Measurements from ENCODE around the gene DDX5. TPM values are rescaled to one million over a fixed set of nuclear protein-coding genes. Genes with fewer than 3 reads are reported as not detected.
A peak's percentile ranks its signal among the peaks of the same experiment; 100 is the strongest.

DDX5 gene
- polyA plus RNA-seq, 1 of the 3 experiments (the other 2 are of a cell fraction): 1,642 TPM

DNA sequence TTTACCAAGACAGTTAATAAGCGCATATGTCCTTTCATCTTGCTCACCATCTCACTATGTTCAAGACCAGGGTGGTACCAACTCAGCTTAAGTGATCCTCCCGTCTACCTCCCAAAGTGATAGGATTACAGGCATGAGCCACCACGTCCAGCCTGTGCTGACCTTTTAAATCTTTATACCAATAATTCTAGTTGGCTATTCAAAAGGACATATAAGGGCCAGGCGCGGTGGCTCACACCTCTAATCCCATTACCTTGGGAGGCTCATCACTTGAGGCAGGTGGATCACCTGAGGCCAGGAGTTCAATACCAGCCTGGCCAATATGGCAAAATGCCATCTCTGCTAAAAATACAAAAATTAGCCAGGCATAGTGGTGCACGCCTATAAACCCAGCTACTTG lies 3.1 kb upstream of the DDX5 start:
- peaks cover 43% of the 10 kb centered on the region for H4K20me1 ChIP-seq (ENCODE audit: insufficient read depth)
- no peak overlapping the region for H2AFZ ChIP-seq (ENCODE audit: low read depth)
- H3K9me3 ChIP-seq: no peaks in the 10 kb centered on the region
- peaks cover 65 to 67% of the 10 kb centered on the region in 2 experiments for H3K36me3 ChIP-seq (replicated peaks in 1 of 2; ENCODE audit: control insufficient read depth in 1 of 2, insufficient read depth in 2 of 2, low read length in 1 of 2)
- ChIA-PET POLR2A (no interaction called here), CTCF (interaction anchor here (1.6 to 1.8 kb wide), 2 partner anchors 11 to 44 kb away, joined by 3 to 9 read pairs; partner anchors contain the start of gene POLG2)
- WGBS (ENCODE audit: low lambda C conversion rate): 94% methylated on average over 6 of the region's 6 CpGs
- H3K4me1 ChIP-seq (ENCODE audit: control insufficient read depth in 1 of 2, insufficient read depth in 2 of 2, low read depth in 1 of 2, low read length in 1 of 2): peaks cover 8 to 11% of the 10 kb centered on the region in 2 experiments; a peak in 2 of 4 replicates
- TF ChIP-seq RCOR1 (IDR thresholded peaks at IDR 0.05; ENCODE audit: low read length): no peak
- no peak for TF ChIP-seq RAD21 (IDR thresholded peaks at IDR 0.05; ENCODE audit: low read length)
- TF ChIP-seq SIN3A (IDR thresholded peaks at IDR 0.05; ENCODE audit: borderline replicate concordance, low read depth, low read length): no peak
- no peak for TF ChIP-seq TAF1 (IDR thresholded peaks at IDR 0.05; ENCODE audit: borderline replicate concordance, low read depth, low read length)
- TF ChIP-seq USF1 (IDR thresholded peaks at IDR 0.05; ENCODE audit: borderline replicate concordance, low read depth): no peak
- no peak for TF ChIP-seq SMC3 (IDR thresholded peaks at IDR 0.05; ENCODE audit: low read depth, low read length)
- no peak for TF ChIP-seq FOSL2 (IDR thresholded peaks at IDR 0.05; ENCODE audit: borderline replicate concordance, low read depth)
- TF ChIP-seq TEAD4 (IDR thresholded peaks at IDR 0.05; ENCODE audit: borderline replicate concordance, insufficient read depth): no peak
- TF ChIP-seq NRF1 (IDR thresholded peaks at IDR 0.05; ENCODE audit: low read depth, low read length): no peak
- no peak for TF ChIP-seq MAX (IDR thresholded peaks at IDR 0.05; ENCODE audit: low read depth)
- TF ChIP-seq FOXJ3 (CRISPR knock-in tag; IDR thresholded peaks at IDR 0.05): no peak
- TF ChIP-seq, protein P1, sequence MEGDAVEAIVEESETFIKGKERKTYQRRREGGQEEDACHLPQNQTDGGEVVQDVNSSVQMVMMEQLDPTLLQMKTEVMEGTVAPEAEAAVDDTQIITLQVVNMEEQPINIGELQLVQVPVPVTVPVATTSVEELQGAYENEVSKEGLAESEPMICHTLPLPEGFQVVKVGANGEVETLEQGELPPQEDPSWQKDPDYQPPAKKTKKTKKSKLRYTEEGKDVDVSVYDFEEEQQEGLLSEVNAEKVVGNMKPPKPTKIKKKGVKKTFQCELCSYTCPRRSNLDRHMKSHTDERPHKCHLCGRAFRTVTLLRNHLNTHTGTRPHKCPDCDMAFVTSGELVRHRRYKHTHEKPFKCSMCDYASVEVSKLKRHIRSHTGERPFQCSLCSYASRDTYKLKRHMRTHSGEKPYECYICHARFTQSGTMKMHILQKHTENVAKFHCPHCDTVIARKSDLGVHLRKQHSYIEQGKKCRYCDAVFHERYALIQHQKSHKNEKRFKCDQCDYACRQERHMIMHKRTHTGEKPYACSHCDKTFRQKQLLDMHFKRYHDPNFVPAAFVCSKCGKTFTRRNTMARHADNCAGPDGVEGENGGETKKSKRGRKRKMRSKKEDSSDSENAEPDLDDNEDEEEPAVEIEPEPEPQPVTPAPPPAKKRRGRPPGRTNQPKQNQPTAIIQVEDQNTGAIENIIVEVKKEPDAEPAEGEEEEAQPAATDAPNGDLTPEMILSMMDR (IDR thresholded peaks at IDR 0.05): no peak
- TF ChIP-seq IRF3 (IDR thresholded peaks at IDR 0.05; ENCODE audit: low read depth, low read length): no peak
- no peaks in the 10 kb centered on the region for H3K9me2 ChIP-seq
- no peak overlapping the region for H3K9ac ChIP-seq
- DNase-seq: no peak
- peak overlapping the region; percentile 20; the same call in 1 of the 2 replicates for H3K4me2 ChIP-seq
- no peak overlapping the region for H3K4me3 ChIP-seq (ENCODE audit: low read depth in 2 of 2, low read length in 1 of 2)
- peaks cover 93% of the 10 kb centered on the region for H3K79me2 ChIP-seq (ENCODE audit: insufficient read depth)
- peaks cover 17% of the 10 kb centered on the region for H3F3A ChIP-seq (replicated peaks; ENCODE audit: insufficient read depth)
- H3K27me3 ChIP-seq (ENCODE audit: insufficient read depth): no peaks in the 10 kb centered on the region
- no peak overlapping the region for H3K27ac ChIP-seq (ENCODE audit: low read depth in 2 of 2, low read length in 1 of 2)

DNA sequence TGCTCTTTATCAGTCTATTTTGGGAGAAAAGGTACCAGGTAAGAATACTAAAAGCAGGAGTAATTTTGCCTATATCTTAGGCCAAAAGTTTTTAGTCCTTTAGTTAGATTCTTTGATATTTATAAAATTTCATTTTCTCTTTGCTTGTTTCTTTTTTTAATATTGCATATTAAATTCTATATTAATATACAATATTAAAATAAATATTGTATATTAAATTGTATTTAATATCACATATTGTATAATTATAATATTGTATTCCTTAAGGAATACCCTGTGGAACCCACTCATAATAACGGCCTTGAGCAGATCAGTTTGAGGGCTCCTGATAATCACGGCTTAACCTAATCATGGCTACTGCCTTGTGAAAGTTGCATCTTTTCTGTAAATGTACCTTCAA lies 2.6 kb upstream of the DDX5 start:
- peak overlapping the region; percentile 86 for H3K4me2 ChIP-seq
- H3K79me2 ChIP-seq (ENCODE audit: insufficient read depth): peaks cover 93% of the 10 kb centered on the region
- peak overlapping the region; percentile 100 for H3K9ac ChIP-seq
- H3K36me3 ChIP-seq (replicated peaks in 1 of 2; ENCODE audit: control insufficient read depth in 1 of 2, insufficient read depth in 2 of 2, low read length in 1 of 2): peaks cover 65 to 67% of the 10 kb centered on the region in 2 experiments
- ChIA-PET POLR2A (no interaction called here), CTCF (interaction anchor here (1.6 kb wide), 1 partner anchor 45 kb away, joined by 3 read pairs; no protein-coding TSS in a partner anchor)
- TF ChIP-seq RAD21 (IDR thresholded peaks at IDR 0.05; ENCODE audit: low read length) (no peak), ZBTB33 (IDR thresholded peaks at IDR 0.05; ENCODE audit: borderline replicate concordance, low read depth) (no peak), JUND (IDR thresholded peaks at IDR 0.05) (no peak)
- peak overlapping the region; percentile 74 to 96; a peak in 3 of 4 replicates for H3K4me3 ChIP-seq (ENCODE audit: low read depth in 2 of 2, low read length in 1 of 2)
- H3K9me2 ChIP-seq: no peaks in the 10 kb centered on the region
- DNase-seq: no peak
- no peaks in the 10 kb centered on the region for H3K27me3 ChIP-seq (ENCODE audit: insufficient read depth)
- H3K27ac ChIP-seq (ENCODE audit: low read depth in 2 of 2, low read length in 1 of 2): no peak overlapping the region
- H3K9me3 ChIP-seq: no peaks in the 10 kb centered on the region
- peaks cover 48% of the 10 kb centered on the region for H4K20me1 ChIP-seq (ENCODE audit: insufficient read depth)
- WGBS (ENCODE audit: low lambda C conversion rate): 94% methylated on average over 2 of the region's 2 CpGs
- peaks cover 22% of the 10 kb centered on the region for H3F3A ChIP-seq (replicated peaks; ENCODE audit: insufficient read depth)
- peaks cover 13 to 16% of the 10 kb centered on the region in 2 experiments; a peak in 2 of 4 replicates for H3K4me1 ChIP-seq (ENCODE audit: control insufficient read depth in 1 of 2, insufficient read depth in 2 of 2, low read depth in 1 of 2, low read length in 1 of 2)
- H2AFZ ChIP-seq (ENCODE audit: low read depth): no peak overlapping the region
